GM19455 (cell line): ENCODE results near the gene NKTR.

ENCODE experiments used
- ATAC-seq: cut with Tn5 transposase; IDR thresholded peaks from one replicate; pipeline ENCODE4 v1.9.1; 2021; ENCODE audit not compliant: unreplicated experiment

NKTR gene

DNA sequence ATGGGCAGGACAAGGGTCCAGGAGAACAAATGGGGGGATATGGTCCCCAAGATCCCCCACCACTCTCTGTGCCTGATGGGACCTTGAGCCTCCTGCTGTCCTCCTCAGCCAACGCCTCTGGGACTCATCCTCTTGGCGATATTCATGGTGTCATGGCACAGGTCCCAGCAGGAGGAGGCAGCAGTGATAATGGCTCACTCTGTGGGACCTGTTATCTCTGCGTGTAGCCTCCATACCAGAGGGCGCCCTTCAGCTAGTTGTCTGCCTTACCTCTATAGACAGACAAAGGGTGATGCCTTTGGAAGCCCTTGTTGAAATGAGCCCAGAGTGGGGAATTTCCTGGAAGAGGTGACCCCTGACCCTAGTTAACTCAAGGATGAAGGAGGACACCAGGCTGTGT, 60.4 kb downstream of the NKTR start:
- ATAC-seq: no peak

DNA sequence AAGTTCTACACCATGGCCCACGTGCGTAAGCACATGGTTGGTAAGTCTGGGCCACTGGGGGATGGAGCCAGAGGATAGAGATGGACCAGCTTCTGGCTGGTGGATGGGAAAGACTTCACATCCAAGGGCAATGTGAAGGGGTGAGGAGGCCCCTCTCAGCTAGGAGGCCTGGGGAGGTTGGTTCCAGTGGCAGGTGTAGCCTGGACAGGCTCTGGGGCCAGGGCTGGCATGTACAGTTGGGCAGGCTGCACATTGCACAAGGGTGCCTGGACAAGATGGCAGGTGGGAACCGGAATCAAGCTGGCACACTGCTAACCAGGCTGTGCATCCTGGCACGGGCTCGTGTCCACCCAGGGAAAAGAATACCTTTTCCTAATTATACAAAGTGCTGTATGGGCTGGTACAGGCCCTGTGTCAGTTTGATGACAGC, 61.1 kb downstream of the NKTR start:
- ATAC-seq: no peak

DNA sequence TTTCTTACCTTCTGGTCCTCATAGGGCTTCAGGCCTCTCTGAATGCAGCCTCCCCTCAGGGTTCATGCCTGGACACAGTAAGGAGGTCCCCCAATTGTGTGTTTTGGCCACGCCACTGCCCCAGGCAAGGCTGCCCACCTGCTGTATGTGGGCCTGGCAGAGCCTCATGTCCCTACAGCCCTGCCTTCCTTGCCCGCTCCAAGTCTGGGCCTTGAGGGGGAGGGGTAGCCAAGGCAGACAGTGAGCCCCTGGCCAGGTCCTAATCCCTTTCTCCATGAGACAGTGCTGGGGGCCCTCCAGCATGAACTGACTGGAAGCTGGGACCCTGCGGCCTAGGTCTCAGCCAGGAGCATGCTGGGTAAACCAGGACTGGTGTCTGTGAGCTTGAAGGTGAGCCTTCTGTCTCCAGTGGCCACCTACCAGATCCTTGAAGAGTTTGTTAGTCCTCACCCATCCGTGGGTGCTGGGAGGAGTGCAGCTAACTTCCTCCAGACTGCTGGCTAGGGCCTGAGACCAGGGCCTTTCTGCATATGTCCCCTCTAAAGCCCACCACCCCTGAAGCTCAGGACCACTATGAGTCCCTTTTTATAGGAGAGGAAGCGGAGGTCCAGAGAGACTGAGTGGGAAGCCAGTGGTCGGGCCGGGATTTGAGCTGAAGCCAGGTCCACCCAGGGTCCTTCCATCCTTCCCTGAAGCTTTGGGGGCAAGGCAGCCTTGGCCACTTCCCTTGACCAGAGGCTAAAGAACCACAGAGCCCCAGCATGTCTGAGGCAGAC, 61.7 kb downstream of the NKTR start:
- no peak for ATAC-seq

DNA sequence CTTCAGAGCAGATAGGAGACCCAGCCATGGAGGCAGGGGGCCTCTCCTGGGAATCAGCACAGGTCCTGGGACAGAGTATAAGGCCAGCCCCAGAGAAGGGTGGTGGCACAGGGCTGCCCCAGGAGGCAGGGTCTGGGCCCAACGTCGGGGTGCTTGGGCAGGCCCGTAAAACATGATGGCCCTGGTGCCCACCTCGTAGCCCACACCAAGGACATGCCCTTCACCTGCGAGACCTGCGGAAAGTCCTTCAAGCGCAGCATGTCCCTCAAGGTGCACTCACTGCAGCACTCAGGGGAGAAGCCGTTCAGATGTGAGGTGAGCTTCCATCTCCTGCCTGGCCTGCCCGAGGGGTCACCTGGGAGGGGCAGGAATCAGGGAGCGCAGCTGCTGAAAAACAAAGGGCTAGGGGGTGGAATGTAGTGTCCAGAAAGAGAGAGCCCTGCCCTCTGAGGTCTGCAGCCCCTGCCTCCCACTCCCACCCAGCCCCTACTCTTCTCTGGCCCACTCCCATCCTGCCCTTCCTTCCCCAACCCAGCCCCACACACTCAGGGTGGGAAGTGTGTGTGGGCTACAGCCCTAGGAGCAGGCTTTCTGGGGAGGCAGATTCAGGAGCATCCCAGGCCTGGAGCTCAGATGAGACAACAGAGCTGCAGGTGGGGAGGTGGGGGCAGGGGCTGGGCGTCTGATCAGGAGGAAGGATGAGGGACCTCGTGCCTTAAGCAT, 62.5 kb downstream of the NKTR start:
- ATAC-seq: no peak

DNA sequence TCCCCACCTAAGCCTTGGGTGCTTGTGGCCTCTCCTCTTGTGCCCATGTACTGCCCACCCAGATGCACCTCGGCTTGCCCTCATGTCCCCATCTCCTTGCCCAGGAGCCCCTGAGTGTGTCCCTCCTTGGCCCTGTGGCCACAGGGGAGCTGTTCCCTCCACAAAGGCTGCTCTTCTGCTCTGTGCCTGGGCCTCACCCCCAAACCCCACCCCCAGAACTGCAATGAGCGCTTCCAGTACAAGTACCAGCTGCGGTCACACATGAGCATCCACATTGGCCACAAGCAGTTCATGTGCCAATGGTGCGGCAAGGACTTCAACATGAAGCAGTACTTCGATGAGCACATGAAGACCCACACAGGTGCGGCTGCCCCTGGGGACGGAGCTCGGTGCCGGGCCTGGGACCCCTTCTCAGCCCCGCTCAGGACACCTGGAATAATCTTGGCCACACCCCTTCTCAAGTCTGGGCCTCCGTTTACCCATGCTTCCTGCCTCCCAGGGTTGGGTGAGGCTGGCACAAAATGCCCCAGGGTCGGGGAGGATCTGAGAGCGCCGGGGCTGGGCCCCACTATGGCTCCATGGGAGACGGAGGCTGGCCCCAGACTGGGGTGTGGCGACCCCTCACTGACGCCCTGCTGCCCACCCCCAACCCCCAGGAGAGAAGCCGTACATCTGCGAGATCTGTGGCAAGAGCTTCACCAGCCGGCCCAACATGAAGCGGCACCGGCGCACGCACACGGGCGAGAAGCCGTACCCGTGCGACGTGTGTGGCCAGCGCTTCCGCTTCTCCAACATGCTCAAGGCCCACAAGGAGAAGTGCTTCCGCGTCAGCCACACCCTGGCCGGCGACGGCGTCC, 63.3 kb downstream of the NKTR start:
- no peak for ATAC-seq

DNA sequence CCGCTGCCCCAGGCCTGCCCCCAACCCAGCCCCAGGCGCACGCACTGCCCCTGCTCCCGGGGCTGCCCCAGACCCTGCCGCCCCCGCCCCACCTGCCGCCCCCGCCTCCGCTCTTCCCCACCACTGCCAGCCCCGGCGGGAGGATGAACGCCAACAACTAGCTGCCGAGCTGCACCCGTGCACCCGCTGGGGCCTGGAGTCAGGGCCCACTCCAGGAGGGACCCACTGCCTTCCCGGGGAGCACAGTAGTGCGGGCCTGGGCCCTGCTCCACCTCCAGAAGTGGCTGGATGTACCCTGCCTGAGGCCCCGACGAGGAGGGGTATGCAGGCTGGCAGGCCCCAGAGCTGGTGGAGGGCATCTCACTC, 63.9 kb downstream of the NKTR start:
- no peak for ATAC-seq

DNA sequence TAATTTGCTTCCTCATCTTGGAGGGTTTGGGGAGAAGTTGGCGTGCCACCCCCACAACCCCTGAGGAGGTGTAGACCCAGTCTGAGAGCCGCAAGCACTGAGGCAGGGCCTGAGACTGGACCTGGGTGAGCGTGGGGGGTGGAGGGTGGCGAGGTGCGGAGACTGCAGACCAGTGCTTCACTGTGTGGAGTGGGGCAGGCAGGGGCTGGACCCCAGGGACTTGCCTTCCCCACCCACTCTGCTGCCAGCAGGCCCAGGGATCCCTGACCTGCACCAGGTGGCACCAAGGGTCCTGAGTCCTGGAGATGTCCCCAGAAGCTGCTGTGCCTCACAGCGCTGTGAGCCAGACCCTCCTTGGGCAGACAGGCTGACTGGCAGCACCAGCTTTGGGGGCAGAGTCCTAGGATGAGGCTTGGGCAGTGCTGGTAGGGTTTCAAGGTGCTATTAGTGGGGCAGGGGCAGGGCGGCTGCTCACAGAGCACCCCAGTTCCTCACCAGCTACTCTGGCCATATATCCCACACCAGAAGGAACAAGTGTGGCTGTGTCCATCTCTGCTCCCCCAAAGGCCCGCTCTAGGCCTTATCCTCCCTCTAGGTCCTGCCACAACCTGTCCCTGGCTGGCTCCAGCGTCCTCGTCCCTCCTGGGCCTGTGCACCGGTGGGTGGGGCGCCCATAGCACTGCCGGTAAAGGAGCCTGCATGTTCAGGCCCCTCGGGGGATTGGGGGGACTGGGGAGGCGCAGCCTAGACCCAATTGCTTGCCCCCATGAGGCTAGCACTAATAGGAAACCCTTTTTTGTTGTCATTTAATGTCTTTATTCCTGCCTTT, 64.8 kb downstream of the NKTR start:
- ATAC-seq: no peak

DNA sequence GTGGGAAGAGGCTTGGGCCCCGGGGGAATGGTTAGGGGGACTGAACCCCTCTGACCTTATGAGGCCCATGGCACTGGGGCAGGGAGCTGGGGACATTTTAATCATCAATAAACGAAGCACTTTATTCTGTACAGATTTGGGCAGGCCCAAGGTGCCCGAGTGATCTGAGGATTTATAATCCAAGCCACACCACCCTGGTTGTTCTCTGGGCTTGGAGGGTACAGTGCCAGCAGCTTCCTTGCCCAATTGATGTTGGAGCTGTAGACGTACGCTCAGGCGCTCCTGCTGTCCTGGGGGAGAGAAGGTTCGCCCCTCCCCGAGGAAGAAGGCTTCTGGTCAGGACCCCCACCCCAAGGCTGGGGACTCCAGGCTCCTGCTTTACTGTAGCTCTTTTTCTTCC, 65.5 kb downstream of the NKTR start:
- ATAC-seq: no peak

DNA sequence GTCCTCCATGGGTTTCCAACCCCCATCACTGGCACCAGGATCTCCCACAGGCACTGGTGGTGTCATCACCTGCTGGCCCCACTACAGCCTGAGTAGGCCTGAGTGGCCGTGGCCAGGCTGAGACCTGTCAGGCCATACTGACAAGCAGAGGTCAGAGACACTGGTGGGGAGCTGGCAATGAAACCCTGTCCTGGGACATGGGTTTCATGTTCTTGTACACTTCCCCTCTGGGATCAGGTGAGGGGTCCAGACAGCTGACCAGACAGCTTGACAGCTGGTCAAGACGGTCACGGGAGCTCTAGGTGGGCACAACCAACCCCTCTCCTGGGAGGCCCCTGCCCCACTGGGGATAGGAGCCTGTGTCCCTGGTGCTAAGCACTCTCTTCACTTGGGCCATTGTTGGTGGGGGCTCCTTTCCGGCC, 66.1 kb downstream of the NKTR start:
- ATAC-seq: no peak

DNA sequence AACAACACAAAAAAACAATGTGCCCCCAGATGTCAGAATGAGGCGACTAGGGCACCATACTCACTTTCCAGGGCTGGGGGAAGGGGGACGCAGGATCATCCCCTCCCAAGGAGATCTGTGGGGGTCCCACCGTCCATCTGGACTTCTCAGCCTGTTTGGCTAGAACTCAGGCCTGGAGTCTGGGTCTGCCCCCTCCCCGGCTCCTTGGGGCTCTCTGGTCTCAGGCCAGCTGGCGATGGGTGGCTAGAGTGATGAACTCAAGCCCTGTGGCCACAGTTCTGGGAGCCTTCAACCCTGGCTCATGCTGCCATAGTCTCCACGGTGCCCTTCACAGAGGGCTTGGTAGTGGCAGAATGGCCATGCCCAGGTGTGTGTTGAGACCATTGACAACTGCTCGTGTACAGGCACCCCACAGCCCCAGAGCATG, 66.6 kb downstream of the NKTR start:
- ATAC-seq: no peak

DNA sequence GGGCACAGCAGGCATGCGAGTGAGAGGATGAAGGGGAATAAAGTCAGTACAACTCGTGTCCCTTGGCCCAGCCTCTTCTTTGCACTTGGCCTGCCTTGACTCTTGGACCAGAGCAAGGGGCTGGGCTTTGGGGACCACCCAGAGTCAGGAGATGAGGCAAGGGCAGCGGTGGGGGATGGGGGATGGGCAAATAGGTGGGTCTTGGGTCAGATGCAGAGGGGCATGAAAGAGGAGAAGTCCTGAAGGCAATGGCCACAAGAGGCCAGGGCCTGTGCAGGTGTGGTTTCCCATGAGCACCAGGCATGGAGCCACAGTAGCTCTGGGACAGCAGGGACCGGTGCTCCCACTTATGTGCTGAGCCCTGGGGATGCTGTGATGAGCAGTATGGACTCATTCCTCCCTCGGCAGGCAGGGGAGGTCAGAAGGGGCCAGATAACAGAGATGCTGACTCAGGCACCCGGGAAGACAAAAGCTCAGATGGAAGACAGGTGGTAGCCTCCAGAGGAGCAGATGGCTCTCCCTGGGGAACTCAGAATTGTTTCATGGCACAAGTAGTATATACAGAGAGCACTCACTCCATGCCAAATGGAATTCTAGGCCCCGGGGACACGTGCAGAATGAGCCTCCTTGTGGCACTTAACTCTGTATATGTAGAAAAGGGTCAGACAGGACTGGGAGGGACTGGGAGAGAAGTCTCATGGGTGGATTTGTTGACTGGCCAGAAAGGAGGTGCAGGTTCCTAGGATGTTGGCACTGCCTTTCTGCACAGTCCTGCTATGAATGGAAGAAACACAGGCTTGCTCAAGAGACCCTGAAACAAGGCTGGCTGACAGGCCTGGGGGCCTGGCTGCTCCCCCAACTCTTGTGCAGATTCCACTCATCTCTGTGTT, 67.3 kb downstream of the NKTR start:
- ATAC-seq: no peak

DNA sequence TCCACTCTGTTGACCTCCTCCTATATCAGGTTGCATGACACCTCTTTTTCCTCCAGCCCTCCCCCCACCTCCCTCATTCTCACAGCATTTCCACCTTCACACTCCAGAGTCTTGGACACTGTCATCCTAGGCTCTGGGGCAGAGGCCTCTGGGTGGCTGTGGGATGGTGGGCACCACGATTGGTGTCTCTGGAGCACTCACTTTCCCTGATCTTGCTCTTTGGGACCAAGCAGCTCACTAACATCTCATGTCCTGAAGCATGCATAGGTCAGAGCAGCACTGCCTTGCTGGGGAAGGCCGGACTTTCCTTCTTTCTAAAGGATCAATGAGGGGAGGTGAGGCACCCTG, 67.9 kb downstream of the NKTR start:
- no peak for ATAC-seq

DNA sequence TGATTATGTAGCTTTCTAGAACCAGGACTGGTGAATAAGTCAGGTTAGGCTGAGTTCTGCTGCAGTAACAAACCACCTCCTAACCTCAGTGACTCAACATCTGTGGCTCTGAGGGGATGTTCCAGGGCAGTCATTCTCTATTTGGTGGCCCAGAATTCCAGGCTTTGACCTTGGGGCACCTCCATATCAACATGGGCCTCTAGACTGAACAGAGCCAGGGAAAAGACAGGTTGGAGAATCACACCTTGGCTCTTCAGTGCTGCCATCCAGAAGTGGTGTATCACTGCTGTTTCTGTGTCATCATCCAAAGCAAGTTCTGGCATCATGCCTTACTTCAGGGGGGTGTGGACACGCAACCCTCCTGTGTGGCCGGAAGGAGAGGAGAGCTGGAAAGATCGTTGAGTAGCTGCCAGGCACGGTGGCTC, 68.3 kb downstream of the NKTR start:
- ATAC-seq: no peak

DNA sequence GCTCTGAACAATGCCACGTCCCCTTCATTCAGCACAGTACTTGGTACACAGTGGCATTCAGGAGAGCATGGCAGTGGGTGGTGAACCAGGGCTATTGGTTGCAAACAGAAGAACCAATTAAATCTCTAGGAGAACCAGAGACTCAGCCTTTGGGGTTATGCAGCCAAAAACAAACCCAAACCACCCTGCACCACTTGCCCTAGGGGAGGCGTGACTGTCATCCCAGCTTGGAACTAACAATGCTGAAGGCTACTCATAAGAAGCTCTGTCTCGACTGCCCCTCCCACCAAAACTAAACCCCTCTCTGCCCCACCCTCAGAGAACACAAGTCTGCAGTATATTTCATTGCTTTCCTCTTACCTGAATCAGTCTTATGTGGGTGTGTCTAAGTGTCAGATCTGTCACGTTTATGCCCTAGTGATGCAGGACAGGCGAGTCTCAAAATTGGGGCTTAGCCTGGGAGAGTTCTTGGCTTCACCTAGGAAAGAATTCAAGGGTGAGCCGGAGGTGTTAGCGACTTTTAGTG, 69.6 kb downstream of the NKTR start:
- ATAC-seq: no peak

DNA sequence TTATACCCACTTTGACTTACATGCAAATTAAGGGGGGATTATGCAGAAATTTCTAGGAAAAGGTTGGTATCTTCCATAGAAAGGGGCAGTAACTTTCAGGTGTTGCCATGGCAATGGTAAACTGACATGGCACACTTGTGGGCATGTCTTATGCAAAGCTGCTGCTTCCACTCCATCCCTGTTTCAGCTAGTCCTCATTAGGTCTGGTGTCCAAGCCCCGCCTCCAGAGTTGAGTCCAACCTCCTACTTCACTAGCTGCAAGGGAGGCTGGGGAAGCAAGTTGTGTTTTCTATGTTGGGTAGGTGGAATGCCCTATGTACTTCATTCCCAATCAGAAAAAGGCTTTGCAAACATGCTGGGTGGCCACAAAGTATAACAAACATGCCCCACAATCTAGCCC, 70.2 kb downstream of the NKTR start:
- no peak for ATAC-seq

DNA sequence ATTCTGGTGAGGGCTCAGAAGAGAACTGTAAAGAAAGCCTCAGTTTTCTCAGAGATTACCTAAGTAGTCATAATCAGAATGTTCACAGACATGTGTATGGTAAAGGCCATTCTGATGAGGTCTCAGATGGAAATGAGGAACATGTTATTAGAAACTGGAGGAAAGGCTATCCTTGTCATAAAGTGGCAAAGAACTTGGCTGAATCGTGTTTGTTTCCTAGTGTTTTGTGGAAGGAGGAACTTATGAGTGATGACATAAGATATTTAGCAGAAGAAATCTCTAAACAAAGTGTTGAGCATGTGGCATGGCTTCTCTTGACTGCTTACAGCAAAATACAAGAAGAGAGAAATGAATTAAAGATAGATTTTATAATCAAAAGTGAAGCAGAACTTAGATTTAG, 72.0 kb downstream of the NKTR start:
- no peak for ATAC-seq

DNA sequence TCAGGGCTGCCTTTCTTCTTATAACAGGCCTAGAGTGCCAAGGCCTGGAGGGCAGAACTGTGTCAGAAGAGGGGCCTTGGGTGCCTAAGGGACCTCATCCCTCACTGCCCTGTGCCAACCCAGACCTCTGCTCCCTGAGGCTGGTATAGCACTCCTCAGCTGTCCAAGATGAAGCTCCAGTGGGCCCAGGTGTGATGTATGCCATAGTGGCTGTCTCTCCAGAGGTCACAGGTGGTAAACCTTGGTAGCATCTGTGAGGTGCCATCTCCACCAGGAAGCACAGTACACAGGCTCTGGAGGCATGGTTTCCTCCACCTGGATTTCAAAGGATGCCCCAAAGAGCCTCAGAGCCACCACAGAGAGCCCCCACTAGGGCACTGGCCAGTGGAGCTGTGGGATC, 72.6 kb downstream of the NKTR start:
- ATAC-seq: no peak

DNA sequence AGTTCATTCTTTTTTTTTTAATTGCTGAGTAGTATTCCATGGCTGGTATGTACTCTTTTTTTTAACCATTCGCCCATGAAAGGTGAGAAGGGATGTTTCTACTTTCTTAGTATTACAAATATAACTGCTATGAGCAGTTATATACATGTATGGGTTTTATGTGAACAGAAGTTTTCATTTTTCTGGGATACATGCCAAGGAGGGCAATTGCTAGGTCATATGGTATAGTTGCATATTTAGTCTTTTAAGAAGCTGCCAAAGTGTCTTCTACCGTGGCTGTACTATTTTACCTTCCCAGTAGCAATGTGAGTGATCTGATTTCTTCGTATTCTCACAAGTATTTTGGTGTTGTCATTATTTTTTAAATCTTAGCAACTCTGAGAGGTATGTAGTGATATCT, 73.7 kb downstream of the NKTR start:
- ATAC-seq: no peak

DNA sequence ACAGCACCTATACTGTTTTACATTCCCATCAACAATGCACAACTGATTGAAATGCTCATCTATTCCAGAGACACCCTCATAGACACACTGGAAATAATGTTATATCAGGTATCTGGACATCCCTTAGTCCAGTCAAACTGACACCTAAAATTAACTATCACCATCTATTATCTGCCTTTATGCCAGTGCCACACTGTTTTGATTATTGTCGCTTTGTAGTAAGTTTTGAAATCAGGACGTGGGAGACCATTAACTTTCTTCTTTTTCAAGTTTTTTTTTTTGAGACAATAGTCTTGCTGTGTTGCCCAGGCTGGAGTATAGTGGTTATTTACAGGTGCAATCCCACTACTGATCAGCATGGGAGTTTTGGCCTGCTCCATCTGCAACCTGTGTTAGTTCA, 75.4 kb downstream of the NKTR start:
- ATAC-seq: no peak

DNA sequence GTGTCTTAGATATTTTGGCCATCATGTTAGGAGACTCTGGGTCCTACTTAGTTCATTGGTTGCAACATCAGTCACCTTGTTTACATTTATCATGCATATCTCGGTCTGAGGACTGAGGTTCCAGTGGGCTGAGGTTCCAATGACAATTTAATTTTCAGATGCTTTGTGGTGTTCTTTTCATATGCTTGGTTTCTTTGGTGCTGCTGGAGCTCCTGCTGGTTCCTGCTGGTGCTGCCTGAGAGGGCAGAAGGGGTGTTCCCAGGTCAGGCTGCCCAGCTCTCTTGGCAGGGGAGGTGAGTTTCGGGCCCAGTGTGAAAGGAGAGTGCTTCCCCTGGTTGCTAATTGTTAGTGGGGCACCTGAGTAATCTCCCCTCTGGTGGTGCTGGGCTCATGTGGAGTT, 78.0 kb downstream of the NKTR start:
- ATAC-seq: no peak
